Measurements from ENCODE around the gene PSMA1.

- TF ChIP-seq CTCF (conservative IDR thresholded peaks at IDR 0.05 in 1 of 2, IDR thresholded peaks at IDR 0.05 in 1 of 2; ENCODE audit: extremely low read depth in 1 of 2, insufficient read depth in 1 of 2, low read depth in 1 of 2, low read length in 2 of 2) (no peak), EZH2 (IDR thresholded peaks at IDR 0.05; ENCODE audit: borderline replicate concordance, low read length) (no peak)
Observed at GRCh38 chr11:14541192-14541947, 21.2 kb upstream of the PSMA1 start.
